Right ventricle myocardium superior (tissue), 1 donor: Measurements from ENCODE around the gene BAZ1B. TPM values are rescaled to one million over a fixed set of nuclear protein-coding genes. Genes with fewer than 3 reads are reported as not detected.
"Not testable (repeated sequence)": the region's sequence is repeated elsewhere in the genome, so short reads cannot be mapped to it uniquely, and the experiment has no call there.

Experiments
- ATAC-seq: fragments of 200-7000 bp; cut with Tn5 transposase; one replicate; pipeline ENCODE4 v1.9.1; 2020; ENCODE audit warnings: mild to moderate bottlenecking; ENCODE audit not compliant: poor library complexity
- DNase-seq: peaks from one replicate; pipeline ENCODE4 v3.0.0-alpha.2; 2020
- intact Hi-C: fragments of 100-400 bp; cut with DNase I; formaldehyde crosslinking; loops from one replicate; pipeline ENCODE4 v1.11.2; 2022
- total RNA-seq: library from RNA; stranded (reverse); fragmentation: NEBNext Ultra II Directional; extraction: Animal tissue kit (Norgen Biotek cat#: 25700); gene quantifications from one replicate; pipeline ENCODE4 v1.2.1, GENCODE V29; 2021
- donor health status: DM: no; HTN: yes; CAD: no; lungs with severe emphysema.

Gene BAZ1B
- total RNA-seq, 1 donor from 2014 or later: 36.8 TPM

DNA sequence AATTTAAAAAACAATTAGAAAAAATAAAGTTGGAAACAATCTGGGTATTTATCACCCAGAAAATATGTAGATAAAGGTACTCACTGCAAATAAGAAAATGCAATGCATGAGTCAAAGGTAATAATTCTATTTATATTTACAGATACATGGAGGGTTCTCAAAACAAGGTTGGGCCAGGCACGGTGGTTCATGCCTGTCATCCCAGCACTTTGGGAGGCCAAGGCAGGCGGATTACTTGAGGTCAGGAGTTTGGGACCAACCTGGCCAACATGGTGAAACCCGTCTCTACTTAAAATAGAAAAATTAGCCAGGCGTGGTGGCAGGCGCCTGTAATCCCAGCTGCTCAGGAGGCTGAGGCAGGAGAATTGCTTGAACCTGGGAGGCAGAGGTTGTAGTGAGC is 28.0 kb upstream of the BAZ1B start:
- DNase-seq, ATAC-seq, intact Hi-C loops: not testable (repeated sequence)

DNA sequence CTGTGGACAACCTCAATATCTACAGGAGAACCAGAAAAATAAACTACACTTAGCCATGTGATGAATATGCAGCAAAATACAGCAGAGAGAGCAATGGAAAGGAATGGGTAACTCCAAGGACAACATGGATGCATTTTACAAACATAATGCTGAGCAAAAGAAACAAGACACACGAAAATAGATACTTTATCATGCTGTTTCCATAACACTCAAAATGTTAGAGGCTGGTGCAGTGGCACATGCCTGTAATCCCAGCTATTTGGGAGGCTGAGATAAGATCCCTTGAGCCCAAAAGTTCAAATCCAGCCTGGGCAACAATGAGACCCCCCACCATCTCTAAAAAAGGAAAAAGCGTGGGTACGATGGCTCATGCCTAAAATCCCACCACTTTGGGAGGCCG is 27.1 kb upstream of the BAZ1B start:
- intact Hi-C loops: no loop called here
- no peak for DNase-seq
- ATAC-seq: peak; percentile 32

DNA sequence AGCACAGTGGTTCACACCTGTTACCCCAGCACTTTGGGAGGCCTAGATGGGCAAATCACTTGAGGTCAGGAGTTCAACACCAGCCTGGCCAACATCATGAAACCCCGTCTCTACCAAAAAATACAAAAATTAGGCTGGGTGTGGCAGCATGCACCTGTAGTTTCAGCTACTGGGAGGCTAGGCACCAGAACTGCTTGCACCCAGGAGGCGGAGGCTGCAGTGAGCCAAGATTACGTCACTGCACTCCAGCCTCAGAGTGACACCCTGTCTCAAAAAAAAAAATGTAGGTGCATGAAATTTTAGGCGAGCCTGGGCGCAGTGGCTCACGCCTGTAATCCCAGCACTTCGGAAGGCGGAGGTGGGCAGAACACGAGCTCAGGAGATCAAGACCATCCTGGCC is 25.7 kb upstream of the BAZ1B start:
- no peak for DNase-seq
- intact Hi-C loops: no loop called here
- peak; percentile 34 for ATAC-seq

DNA sequence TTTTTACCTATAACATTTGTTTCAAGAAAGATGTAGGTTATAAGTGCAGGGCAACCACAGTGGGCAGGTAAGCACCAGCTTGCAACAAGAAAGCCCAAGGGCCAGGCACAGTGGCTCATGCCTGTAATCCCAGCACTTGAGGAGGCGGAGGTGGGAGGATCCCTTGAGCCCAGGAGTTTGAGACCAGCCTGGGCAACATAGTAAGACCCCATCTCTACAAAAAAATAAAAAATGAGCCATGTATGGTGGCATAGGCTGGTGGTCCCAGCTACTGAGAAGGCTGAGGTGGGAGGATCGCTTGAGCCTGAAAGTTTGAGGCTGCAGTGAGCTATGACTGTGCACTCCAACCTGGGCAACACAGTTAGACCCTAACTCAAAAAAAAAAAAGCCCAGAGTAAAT is 22.6 kb upstream of the BAZ1B start:
- intact Hi-C loops: no loop called here
- DNase-seq: no peak
- no peak for ATAC-seq

DNA sequence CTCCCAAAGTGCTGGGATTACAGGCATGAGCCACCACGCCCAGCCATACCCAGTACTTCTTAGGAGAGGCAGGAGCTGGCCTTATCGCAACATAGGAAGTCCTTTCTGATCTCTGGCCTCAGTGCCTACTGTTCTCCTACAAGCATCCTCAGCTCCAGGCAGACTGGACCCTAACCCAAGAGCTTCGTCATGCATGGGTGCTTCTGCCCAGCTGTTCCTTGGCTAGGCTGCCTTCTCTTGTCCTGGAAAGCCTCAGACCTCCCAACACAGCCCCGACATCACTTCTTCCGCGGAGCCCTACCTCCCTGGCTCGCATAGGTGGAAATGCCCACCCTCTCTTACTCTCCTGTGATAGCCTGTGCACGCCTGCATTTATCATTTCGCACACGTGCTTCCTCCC is 19.6 kb upstream of the BAZ1B start:
- DNase-seq (no peak), ATAC-seq (no peak)
- intact Hi-C loops: no loop called here

DNA sequence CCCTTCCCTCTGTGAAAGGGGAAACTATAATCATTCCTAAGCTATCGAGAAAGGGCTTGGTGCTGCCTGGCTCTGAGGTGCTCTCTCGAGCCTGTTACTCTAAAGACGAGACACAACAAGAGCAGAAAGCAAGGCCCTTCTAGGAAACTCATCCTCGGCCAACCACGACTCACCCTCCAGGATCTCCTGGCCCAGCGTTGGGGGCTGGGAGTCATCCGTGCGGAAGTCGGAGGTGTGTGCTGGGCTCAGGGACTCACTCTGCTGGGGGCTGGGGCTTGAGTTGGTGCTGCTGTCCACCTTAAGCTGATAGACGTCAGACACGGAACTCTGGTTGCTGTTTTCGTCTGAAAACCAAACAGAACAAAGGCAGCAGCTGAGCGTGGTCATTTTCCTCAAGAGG is 17.6 kb upstream of the BAZ1B start:
- ATAC-seq: no peak

DNA sequence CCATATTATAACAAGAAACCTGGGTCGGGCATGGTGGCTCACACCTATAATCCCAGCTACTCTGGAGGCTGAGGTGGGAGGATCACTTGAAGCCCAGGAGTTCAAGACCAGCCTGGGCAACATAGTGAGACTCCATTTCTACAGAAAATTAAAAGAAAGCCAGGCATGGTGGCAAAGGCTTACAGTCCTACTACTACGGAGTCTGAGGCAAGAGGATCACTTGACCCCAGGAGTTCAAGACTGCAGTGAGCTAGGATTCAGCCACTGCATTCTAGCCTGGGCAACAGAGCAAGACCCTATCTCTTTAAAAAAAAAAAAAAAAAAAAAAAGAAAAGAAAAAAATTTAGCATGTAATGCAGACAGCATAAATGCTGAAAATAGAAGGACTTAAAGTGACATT is 16.4 kb upstream of the BAZ1B start:
- intact Hi-C loops, ATAC-seq, DNase-seq: not testable (repeated sequence)

More for the DNA sequence above, 17.6 kb upstream of the BAZ1B start:
- intact Hi-C loops: no loop called here
- DNase-seq: no peak

DNA sequence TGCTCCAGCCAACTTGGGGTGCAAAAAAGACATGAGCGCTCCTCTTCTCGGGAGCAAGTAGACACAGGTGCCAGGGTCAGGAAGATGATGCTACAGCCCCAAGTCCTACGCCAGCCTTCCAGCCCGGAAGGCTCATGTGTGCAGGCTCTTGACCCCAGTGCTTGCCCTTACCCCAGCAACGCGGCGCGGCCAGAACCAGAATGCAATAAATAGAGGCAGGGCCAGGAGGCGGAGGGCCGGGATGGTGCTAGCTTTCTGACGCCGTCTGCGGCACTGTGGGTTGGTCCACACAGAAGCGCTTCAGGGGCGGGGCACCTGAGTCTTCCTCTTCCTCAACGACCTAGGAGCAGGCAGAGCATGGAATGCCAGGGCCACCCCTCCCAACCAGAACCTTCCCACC is 15.0 kb upstream of the BAZ1B start:
- no peak for DNase-seq
- intact Hi-C loops: no loop called here
- no peak for ATAC-seq

DNA sequence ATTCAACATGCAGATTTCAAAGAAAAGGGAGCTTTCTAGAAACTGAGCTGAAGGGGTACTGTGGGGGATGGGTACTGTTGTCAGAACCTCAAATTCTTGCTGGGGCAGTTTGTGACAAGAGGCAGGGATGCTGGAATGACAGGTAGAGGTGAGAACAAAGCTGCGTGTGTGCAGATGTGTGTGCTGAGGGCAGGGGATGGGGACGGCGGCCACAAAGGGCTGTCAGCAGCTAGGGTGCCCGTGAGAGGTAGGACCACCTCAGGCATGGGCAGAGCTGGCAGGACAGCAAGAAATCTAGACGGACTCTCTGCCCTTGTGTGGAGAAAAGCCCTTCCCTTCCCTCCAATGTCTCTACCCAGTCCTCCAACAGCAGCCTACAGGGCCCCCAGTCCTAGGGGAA is 14.4 kb upstream of the BAZ1B start:
- ATAC-seq: no peak

DNA sequence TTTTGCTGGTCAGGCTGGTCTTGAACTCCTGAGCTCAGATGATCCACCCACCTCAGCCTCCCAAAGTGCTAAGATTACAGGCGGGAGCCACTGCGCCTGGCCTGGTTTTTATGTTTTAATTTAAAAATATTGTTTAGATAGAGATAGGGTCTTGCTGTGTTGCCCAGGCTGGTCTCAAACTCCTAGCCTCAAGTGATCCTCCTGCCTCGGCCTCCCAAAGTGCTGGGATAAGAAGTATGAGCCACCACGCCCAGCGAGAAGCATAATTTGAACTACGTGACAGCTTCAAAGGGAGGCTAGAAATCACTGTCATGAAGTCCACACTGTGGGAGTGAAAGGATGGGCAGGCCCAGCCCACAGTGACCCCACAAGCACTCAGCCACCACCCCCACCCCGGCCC is 13.8 kb upstream of the BAZ1B start:
- ATAC-seq, DNase-seq, intact Hi-C loops: not testable (repeated sequence)

More for the DNA sequence above, 14.4 kb upstream of the BAZ1B start:
- DNase-seq: no peak
- intact Hi-C loops: no loop called here

DNA sequence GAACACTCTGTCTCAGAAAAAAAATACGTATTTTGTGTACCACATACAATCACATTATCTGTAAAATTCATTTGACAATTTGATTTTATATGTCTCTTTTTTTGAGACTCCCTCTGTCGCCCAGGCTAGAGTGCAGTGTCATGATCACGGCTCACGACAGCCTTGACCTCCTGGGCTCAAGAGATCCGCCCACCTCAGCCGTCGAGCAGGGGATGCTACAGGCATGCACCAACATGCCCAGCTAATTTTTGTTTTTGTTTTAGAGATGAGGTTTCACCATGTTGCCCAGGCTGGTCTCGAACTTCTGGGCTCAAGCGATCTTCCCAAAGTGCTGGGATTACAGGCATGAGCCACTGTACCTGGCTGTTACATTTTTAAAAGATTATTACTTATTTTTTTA is 11.6 kb upstream of the BAZ1B start:
- ATAC-seq (no peak), DNase-seq (no peak)
- intact Hi-C loops: no loop called here

DNA sequence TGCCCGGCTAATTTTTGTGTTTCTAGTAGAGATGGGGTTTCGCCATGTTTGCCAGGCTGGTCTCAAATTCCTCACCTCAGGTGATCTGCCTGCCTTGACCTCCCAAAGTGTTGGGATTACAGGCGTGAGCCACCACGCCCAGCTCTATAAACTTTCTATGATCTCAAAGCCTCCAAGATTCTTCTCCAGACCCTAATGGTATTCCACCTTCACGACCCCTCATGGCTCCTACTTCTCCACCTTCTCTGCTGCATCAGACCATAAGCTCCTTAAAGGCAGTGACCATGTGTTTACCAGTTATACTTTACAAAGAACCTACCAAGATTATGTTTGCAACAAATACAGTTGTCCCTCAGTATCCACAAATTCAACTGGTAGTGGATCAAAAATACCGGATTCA is 10.1 kb upstream of the BAZ1B start:
- DNase-seq: no peak
- no peak for ATAC-seq
- intact Hi-C loops: no loop called here

DNA sequence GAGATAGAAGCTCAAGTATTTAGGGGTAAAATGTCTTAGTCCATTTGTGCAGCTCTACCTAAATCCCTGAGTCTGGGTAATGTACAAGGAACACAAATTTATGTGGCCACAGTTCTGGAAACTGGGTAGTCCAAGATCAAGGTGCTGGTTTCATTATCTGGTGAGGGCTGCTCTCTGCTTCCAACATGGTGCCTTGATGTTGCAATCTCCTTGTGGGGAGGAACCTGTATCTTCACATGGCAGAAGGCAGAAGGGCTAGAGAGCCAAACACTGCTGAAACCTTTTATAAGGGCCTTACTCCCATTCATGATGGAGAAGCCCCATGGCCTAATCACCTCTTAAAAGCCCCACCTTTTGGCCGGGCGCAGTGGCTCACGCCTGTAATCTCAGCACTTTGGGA is 8.7 kb upstream of the BAZ1B start:
- intact Hi-C loops: no loop called here
- DNase-seq (no peak), ATAC-seq (no peak)

DNA sequence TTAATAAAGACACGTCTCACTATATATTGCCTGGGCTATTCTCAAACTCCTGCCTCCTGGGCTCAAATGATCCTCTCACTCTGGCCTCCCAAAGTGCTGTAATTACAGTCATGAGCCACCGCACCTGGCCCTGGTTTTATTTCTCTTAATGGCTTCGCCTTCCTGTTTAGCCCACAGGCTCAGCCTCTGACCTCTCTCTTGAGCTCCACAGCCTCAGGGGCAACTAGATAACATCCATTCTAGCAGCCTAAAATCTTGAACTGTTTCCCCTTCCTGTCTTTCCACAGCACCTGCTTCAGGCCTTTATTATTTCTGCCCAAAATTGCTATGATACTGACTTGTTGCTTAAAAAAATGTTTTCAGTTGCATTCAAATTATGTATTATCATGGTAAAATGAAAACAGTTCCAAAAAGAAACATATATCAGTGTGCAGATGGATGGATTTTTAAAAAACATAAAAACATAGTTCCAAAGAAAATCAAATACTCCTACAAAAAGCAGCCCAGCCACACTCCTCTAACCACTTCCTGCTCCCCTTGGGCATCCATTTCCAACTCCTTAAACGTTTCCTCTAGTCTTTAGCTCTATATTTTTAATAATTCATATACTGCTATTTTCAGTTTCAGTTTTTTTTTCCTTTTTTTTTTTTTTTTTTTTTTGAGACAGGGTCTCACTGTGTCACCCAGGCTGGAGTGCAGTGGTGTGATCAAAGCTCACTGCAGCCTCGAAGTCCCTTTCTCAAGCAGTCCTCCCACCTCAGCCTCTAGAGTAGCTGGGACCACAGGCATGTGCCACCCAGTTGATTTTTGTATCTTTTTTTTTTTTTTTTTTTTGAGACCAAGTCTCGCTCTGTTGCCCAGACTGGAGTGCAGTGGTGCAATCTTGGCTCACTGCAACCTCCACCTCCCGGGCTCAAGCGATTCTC is 5.1 kb upstream of the BAZ1B start:
- intact Hi-C loops: no loop called here
- no peak for ATAC-seq
- no peak for DNase-seq

DNA sequence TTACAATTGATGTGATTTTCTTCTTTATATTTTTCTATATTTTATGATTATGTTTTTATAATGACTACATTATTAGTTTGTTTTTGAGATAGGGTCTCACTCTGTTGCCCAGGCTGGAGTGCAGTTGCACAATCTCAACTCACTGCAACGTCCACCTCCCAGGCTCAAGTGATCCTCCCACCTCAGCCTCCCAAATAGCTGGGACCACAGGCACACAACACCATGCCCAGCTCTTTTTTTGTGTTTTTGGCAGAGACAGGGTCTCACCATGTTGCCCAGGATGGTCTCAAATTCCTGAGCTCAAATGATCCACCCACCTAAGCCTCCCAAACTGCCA is 4.0 kb upstream of the BAZ1B start:
- DNase-seq, intact Hi-C loops, ATAC-seq: not testable (repeated sequence)

DNA sequence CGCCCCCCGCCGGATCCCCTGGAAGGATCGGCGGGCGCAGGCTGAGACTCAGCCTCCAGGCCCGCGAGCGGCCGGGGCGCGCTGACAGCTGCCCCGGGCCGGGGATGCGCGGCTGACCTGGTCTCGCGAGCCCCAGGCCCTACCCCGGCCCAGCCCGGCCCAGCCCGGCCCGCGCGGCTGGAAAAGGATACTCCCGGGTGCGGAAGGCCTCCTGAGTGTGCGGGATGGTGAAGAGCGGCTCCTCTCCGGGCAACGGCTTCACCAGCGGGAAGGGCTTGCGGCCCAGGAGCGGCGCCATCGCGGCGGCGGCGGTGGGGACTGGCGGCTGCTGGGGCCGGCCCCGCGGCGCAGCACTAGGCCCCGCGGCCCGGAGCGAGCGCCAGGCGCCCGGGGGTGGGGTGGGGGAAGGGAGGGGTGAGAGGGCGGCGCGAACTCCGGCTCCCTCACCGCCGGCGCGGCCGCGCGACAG is 423 bp downstream of the BAZ1B start:
- intact Hi-C loops: loop anchor here (5.0 kb wide), 1 partner anchor 36 kb away; the partner anchor contains the start of gene BCL7B
- DNase-seq: no peak
- peak; percentile 85 for ATAC-seq

DNA sequence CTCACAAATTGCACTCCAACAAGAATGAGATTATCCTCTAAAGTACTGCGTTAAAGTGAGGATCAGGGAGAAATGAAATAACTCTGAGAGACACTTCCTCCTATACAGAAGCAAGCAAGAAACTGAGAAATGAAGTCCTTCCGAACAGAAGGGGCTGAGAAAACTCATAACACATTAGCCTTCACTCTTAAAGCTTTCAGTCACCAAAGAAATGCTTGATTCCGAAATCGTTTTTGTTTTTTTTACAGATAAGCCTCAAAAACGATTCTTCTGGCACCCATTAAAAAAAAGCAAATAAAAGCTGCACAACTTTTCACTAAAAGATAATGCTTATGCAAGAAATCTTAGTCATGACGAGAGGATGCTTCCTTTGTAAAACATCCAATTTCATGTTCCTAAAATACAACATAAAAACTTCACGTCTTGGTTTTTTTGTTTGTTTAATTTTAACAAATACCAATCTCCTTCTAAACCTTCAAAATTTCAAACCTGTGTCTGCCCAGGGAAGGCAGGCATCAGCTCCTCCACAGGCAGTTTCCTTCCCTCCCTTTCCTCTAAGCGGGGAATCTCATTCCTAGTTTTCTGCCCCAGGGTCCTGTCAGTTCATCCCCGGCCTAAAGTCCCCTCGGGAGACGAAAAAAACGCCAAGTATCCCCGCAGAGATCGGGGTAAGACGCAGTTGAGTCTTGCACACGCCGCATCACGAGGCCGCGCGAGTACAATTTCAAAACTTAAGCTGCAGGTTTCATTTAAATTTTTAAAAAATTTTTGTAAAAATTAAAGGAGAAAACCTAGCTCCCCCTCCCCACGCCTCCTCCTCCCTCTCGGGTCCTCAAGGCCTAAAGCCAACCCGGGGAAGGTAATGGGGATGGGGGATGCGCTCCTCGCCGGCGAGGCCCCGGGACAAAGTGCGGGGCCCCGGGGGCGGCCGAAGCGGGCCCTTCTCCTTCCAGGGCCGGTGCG is 1.1 kb downstream of the BAZ1B start:
- DNase-seq (no peak), ATAC-seq (no peak)
- intact Hi-C loops: loop anchor here (5.0 kb wide), 1 partner anchor 36 kb away; the partner anchor contains the start of gene BCL7B

DNA sequence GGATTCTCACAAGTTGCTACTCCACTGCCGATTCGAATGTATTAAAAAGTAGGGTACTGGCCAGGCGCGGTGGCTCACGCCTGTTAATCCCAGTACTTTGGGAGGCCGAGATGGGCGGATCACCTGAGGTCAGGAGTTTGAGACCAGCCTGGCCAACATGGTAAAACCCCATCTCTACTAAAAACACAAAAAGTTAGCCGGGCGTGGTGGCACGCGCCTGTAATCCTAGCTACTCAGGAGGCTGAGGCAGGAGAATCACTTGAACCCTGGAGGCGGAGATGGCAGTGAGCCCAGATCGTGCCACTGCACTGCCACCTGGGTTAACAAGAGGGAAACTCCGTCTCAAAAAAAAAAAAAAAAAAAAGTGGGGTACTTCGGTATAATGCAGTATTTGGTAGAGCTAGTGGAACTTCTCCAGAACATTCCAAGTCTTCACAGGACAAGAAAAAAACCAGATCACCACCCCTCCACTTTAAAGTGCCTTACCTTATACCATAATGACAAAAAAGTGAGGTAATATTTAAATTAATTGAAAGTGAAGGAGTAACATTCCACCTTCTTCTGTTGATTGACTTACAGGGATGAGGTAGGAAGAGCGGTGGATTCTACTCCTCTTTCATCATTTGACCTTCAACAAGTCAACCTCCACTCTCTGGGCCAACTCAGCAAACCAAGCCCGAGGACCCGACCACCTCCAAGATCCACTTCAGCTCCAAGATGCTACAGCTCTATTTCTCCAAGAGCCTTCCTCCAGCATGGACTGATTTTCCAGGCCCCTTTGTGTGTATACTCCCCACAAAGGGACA is 2.0 kb downstream of the BAZ1B start:
- ATAC-seq (no peak), DNase-seq (no peak)
- intact Hi-C loops: loop anchor here (5.0 kb wide), 1 partner anchor 37 kb away; the partner anchor contains the start of gene BCL7B
